Measurements from ENCODE around the gene FKBP3.

DNA sequence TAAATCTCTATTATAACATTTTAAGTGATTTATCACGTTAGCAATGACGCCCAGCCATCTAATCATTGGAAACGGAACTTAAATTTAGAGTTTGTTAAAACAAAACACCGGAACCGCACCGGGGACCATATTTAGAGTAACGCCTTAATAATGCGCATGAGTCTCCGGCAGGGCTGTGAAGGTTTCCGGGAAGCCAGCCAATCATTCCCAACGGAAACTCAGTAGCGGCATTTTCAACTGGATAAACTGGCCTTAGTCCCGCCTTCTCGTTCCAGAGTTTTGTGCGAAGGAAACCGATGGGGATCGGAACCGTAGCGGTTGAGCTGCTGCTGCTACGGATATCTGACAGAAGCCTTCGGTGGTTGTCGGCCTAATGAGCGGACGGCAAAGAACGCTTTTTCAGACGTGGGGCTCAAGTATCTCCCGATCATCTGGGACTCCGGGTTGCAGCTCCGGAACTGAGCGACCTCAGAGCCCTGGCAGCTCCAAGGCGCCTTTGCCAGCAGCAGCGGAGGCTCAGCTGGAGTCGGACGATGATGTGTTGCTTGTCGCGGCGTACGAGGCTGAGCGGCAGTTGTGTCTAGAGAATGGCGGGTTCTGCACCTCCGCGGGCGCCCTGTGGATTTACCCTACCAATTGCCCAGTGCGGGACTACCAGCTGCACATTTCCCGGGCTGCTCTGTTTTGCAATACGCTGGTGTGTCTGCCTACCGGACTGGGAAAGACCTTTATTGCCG, 1.5 kb upstream of the FKBP3 start, which contains the start of gene FANCM:
- TF ChIP-seq POLR2A (IDR thresholded peaks at IDR 0.05), result no peak
- TF ChIP-seq, protein P1, sequence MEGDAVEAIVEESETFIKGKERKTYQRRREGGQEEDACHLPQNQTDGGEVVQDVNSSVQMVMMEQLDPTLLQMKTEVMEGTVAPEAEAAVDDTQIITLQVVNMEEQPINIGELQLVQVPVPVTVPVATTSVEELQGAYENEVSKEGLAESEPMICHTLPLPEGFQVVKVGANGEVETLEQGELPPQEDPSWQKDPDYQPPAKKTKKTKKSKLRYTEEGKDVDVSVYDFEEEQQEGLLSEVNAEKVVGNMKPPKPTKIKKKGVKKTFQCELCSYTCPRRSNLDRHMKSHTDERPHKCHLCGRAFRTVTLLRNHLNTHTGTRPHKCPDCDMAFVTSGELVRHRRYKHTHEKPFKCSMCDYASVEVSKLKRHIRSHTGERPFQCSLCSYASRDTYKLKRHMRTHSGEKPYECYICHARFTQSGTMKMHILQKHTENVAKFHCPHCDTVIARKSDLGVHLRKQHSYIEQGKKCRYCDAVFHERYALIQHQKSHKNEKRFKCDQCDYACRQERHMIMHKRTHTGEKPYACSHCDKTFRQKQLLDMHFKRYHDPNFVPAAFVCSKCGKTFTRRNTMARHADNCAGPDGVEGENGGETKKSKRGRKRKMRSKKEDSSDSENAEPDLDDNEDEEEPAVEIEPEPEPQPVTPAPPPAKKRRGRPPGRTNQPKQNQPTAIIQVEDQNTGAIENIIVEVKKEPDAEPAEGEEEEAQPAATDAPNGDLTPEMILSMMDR (IDR thresholded peaks at IDR 0.05), result no peak

Measured in lower leg skin (tissue), 3 donors.